Measurements from ENCODE around the gene PRTG.

GRCh38 chr15:55599439-55599838 is 143.5 kb downstream of the PRTG start:
- TF ChIP-seq CTCF (conservative IDR thresholded peaks at IDR 0.05; ENCODE audit: low read depth in 2 of 2) (no peak), POLR2AphosphoS5 (IDR thresholded peaks at IDR 0.05; ENCODE audit: low read depth) (no peak), EZH2 (IDR thresholded peaks at IDR 0.05; ENCODE audit: low read depth, unreplicated experiment) (no peak), EZH2phosphoT487 (IDR thresholded peaks at IDR 0.05; ENCODE audit: unreplicated experiment) (no peak), JUNB (IDR thresholded peaks at IDR 0.05; ENCODE audit: unreplicated experiment) (no peak), STAT1 (IDR thresholded peaks at IDR 0.05; ENCODE audit: unreplicated experiment) (no peak), REST (IDR thresholded peaks at IDR 0.05; ENCODE audit: unreplicated experiment) (no peak), NANOG (IDR thresholded peaks at IDR 0.05; ENCODE audit: borderline replicate concordance) (no peak), CREB1 (CRISPR knock-in tag; IDR thresholded peaks at IDR 0.05; ENCODE audit: low read depth) (no peak)

Data from GM23338 (cell line).